A549 (cell line): ENCODE measurements around the gene MCTP2. TPM values are rescaled to one million over a fixed set of nuclear protein-coding genes. Genes with fewer than 3 reads are reported as not detected.

ENCODE experiments used
- ATAC-seq, 2 experiments: fragments of 200-7000 bp in 1 of 2; fragments of >200 bp in 1 of 2; cut with Nextera tagmentation in 1 of 2; cut with Tn5 transposase in 1 of 2; 3 replicates each; pipeline versions ENCODE4 v1.8.0 to v1.9.1; 2018 to 2020; ENCODE audit warnings: mild to moderate bottlenecking in 1 of 2, moderate library complexity in 1 of 2
- CTCF ChIA-PET: fragments of 300-600 bp; sonication (Branson Sonifier 250); formaldehyde crosslinking; extraction: SDS; loops from one replicate; lab custom pipeline; 2021; ENCODE audit warnings: antibody characterized with exemption, inconsistent platforms; lab: Yijun Ruan, JAX
- POLR2A ChIA-PET: fragments of 350-600 bp; formaldehyde crosslinking; extraction: SDS; loops from one replicate; lab custom pipeline; 2021; ENCODE audit warnings: antibody characterized with exemption, inconsistent platforms; lab: Yijun Ruan, JAX
- DNase-seq, 2 experiments: peaks; one replicate each; pipeline versions ENCODE4 v3.0.0 to v3.0.0-alpha.2; 2011 to 2016; ENCODE audit warnings: low read depth in 1 of 2, low spot score in 1 of 2
- FAIRE-seq: peaks from 2 replicates; lab custom pipeline; 2011; peaks lifted over from hg19 to GRCh38; lab: Jason Lieb, UNC
- H3K27ac ChIP-seq, 2 experiments: fragments of >200 bp; sonication (Bioruptor Twin); formaldehyde crosslinking; 3 replicates each; pipeline ENCODE4 v1.5.1; 2016 to 2017
- H3K4me1 ChIP-seq: fragments of >200 bp; sonication (Bioruptor Twin); formaldehyde crosslinking; 3 replicates; pipeline ENCODE4 v1.6.1; 2016
- H3K4me2 ChIP-seq: fragments of >200 bp; sonication (Bioruptor Twin); formaldehyde crosslinking; 3 replicates; pipeline ENCODE4 v1.6.1; 2016
- H3K4me3 ChIP-seq: fragments of >200 bp; sonication (Bioruptor Twin); formaldehyde crosslinking; 3 replicates; pipeline ENCODE4 v1.5.1; 2016
- H3K9me3 ChIP-seq: fragments of >200 bp; sonication (Bioruptor Twin); formaldehyde crosslinking; 3 replicates; pipeline ENCODE4 v1.6.1; 2016
- BCL3 ChIP-seq: fragments of >200 bp; sonication (Bioruptor Twin); formaldehyde crosslinking; IDR thresholded peaks from 3 replicates; pipeline ENCODE4 v1.6.1; 2016
- BHLHE40 ChIP-seq: IDR thresholded peaks from 2 replicates; pipeline ENCODE4 v1.6.1; 2012; ENCODE audit warnings: low read depth, low read length, inconsistent platforms
- EHF ChIP-seq: fragments of 250-450 bp; sonication (Bioruptor Pico); IDR thresholded peaks from 2 replicates; pipeline ENCODE4 v1.5.0; 2020; ENCODE audit warnings: mild to moderate bottlenecking
- EHMT2 ChIP-seq: fragments of 200-600 bp; sonication (generic); IDR thresholded peaks from 2 replicates; pipeline ENCODE4 v1.6.1; 2016; ENCODE audit warnings: antibody characterized with exemption, low read depth, mild to moderate bottlenecking, moderate library complexity
- FOSL2 ChIP-seq, 2 experiments: fragments of 450-650 bp in 1 of 2; fragments of >200 bp in 1 of 2; sonication (Bioruptor Twin) in 1 of 2; formaldehyde crosslinking; IDR thresholded peaks; 2 replicates each; pipeline versions ENCODE4 v1.5.0 to v1.6.1; 2016 to 2020; ENCODE audit warnings: mild to moderate bottlenecking in 1 of 2, moderate library complexity in 1 of 2
- HDAC2 ChIP-seq: fragments of 200-600 bp; sonication (generic); IDR thresholded peaks from 2 replicates; pipeline ENCODE4 v1.6.1; 2016
- HEYL ChIP-seq: fragments of 250-450 bp; sonication (Bioruptor Pico); IDR thresholded peaks from 2 replicates; pipeline ENCODE4 v1.8.0; 2021; ENCODE audit warnings: mild to moderate bottlenecking, moderate library complexity
- HMGXB4 ChIP-seq: fragments of 250-450 bp; sonication (Bioruptor Pico); IDR thresholded peaks from 2 replicates; pipeline ENCODE4 v1.5.0; 2021; ENCODE audit warnings: mild to moderate bottlenecking, moderate library complexity, borderline replicate concordance
- HOXA7 ChIP-seq: fragments of 250-450 bp; sonication (Bioruptor Pico); IDR thresholded peaks from 2 replicates; pipeline ENCODE4 v1.5.0; 2020; ENCODE audit warnings: mild to moderate bottlenecking, moderate library complexity
- MAFK ChIP-seq: fragments of 450-650 bp; IDR thresholded peaks from 2 replicates; pipeline ENCODE4 v1.6.1; 2014; ENCODE audit not compliant: partially characterized antibody
- MAZ ChIP-seq: fragments of 150-350 bp; IDR thresholded peaks from 2 replicates; pipeline ENCODE4 v1.6.1; 2014; ENCODE audit warnings: antibody characterized with exemption, low read depth, low read length, borderline replicate concordance
- NPAS2 ChIP-seq: fragments of 250-450 bp; sonication (Bioruptor Pico); IDR thresholded peaks from 2 replicates; pipeline ENCODE4 v1.8.0; 2022; ENCODE audit warnings: mild to moderate bottlenecking, moderate library complexity, borderline replicate concordance
- NR3C1 ChIP-seq: fragments of >200 bp; sonication (Bioruptor Twin); formaldehyde crosslinking; IDR thresholded peaks from 3 replicates; pipeline ENCODE4 v1.6.1; 2017
- POLR2AphosphoS2 ChIP-seq: conservative IDR thresholded peaks from 2 replicates; pipeline ENCODE4 v1.6.1; 2012; ENCODE audit warnings: low read length, improper control_type of control experiment, inconsistent platforms
- RAD21 ChIP-seq, 2 experiments: fragments of >200 bp in 1 of 2; sonication (Bioruptor Twin) in 1 of 2; formaldehyde crosslinking in 1 of 2; IDR thresholded peaks in 1 of 2; conservative IDR thresholded peaks in 1 of 2; 2 replicates in 1 of 2; 3 replicates in 1 of 2; pipeline ENCODE4 v1.6.1; 2012 to 2018; ENCODE audit warnings: inconsistent platforms in 1 of 2
- RARB ChIP-seq: fragments of 250-450 bp; sonication (Bioruptor Pico); IDR thresholded peaks from 2 replicates; pipeline ENCODE4 v1.8.0; 2021; ENCODE audit warnings: mild to moderate bottlenecking, moderate library complexity
- RFX5 ChIP-seq: fragments of 450-650 bp; IDR thresholded peaks from 2 replicates; pipeline ENCODE4 v1.7.1; 2014; ENCODE audit warnings: antibody characterized with exemption, mild to moderate bottlenecking, moderate library complexity
- ZC3H11A ChIP-seq: fragments of 450-650 bp; IDR thresholded peaks from 2 replicates; pipeline ENCODE4 v1.6.1; 2014; ENCODE audit warnings: antibody characterized with exemption, mild to moderate bottlenecking
- ZSCAN20 ChIP-seq: fragments of 250-450 bp; sonication (Bioruptor Pico); IDR thresholded peaks from 2 replicates; pipeline ENCODE4 v1.8.0; 2022; ENCODE audit warnings: mild to moderate bottlenecking, moderate library complexity
- WGBS: methylation state at CpG from one replicate; pipeline ENCODE4 v1.1.6; 2017; ENCODE audit errors: missing lambda C conversion rate; 5-methylcytosine and 5-hydroxymethylcytosine counted together
- polyA plus RNA-seq, 4 experiments: library from polyadenylated mRNA; depleted of rRNA in 3 of 4; stranded (reverse); fragments of >200 nt; fragmentation: RNase III in 1 of 4; extraction: RNeasy Plus Mini Kit Qiagen cat#74134 plus additional on column Dnase treatment in 1 of 4; gene quantifications; 2 replicates in 3 of 4; 3 replicates in 1 of 4; pipeline ENCODE4 v1.2.3, GENCODE V29; 2011 to 2017
- TF ChIP-seq, protein P1 (sequence below): fragments of 150-350 bp; IDR thresholded peaks from 2 replicates; pipeline ENCODE4 v1.6.1; 2014; ENCODE audit warnings: low read depth, mild to moderate bottlenecking, low read length
- TF ChIP-seq, protein P2 (sequence below): IDR thresholded peaks from 2 replicates; pipeline ENCODE4 v1.6.1; 2012; ENCODE audit warnings: low read depth, borderline replicate concordance
- TF ChIP-seq, protein P3 (sequence below): fragments of 200-600 bp; sonication (generic); IDR thresholded peaks from 2 replicates; pipeline ENCODE4 v1.6.1; 2016; ENCODE audit warnings: antibody characterized with exemption, mild to moderate bottlenecking, moderate library complexity

MCTP2 gene
- polyA plus RNA-seq, 2 of the 4 experiments (the other 2 are of a cell fraction) = not detected

DNA sequence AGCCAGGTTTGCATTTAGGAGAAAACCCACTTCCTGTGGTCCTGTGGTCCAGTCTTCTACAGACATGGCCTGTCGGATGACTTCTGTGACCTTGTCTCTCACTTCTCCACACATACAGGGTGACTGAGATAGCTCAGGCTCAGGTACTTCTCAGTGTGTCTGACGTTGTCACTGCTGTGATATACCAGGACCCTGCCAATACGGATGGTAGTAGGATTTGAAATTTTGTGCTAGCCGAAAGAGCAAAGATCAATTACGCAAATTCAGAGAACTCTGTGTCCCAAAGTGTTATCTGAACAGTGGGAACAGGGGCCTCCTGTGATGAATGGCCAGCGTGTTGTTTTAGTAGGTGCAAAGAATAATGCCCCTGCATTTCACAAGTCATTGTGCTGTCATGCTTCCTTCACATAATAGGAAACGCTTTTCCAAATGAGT, 128.9 kb downstream of the MCTP2 start:
- Histone ChIP-seq H3K27ac (no peak overlapping the region), H3K9me3 (no peaks in the 10 kb centered on the region), H3K4me1 (no peaks in the 10 kb centered on the region), H3K4me3 (no peak overlapping the region), H3K4me2 (no peak overlapping the region)
- DNase-seq (no peak), FAIRE-seq (no peak), ATAC-seq (no peak)
- TF ChIP-seq BCL3 (no peak), RFX5 (no peak)
- ChIA-PET CTCF (interaction anchor here (0.6 to 1.8 kb wide), 2 partner anchors 9 to 352 kb away, joined by 4 read pairs; no protein-coding TSS in a partner anchor), POLR2A (no interaction called here)
- 24% methylated on average over 7 of the region's 7 CpGs for WGBS

DNA sequence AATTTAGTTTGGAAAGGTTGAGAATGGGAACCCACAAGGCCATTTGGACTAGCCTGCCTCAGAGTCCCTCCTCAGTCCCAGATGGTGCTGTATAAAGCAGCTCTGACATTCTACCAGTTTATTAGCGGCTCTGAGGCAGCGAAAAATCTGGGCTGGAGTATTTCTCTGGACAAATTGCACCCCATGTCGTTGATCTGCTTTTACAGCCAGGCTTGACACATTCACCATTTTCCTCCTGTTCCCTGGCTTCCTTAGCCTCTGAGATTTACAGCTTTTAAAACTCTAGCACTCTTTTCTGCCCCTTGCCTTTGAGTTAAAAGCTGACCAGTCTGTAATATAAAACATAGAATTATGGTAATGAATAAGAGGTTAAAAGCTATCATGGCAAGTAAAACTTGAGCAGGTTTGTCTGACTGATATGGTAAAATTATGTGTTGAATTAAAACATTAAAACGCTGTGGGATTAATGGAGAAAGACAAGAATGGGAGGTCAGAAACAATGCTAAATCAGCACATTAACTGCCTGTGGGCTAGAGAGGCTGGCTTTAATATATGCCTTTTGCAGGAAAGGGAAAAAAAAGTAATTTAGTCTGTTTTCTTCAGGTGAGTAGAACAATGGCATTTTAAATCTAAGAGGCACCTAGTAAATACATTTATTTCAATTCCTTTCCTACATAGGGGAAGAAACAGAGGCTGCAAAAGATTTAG, 131.2 kb downstream of the MCTP2 start:
- WGBS = 2% methylated on average over 4 of the region's 4 CpGs
- CTCF ChIA-PET = no interaction called here
- ATAC-seq (no peak), FAIRE-seq (no peak), DNase-seq (no peak)
- no peak overlapping the region for H3K4me3 ChIP-seq
- no peak overlapping the region for H3K27ac ChIP-seq
- POLR2A ChIA-PET = no interaction called here
- TF ChIP-seq MAFK (peak; percentile 31), NR3C1 (no peak), HEYL (CRISPR knock-in tag) (no peak)
- TF ChIP-seq, protein P1, sequence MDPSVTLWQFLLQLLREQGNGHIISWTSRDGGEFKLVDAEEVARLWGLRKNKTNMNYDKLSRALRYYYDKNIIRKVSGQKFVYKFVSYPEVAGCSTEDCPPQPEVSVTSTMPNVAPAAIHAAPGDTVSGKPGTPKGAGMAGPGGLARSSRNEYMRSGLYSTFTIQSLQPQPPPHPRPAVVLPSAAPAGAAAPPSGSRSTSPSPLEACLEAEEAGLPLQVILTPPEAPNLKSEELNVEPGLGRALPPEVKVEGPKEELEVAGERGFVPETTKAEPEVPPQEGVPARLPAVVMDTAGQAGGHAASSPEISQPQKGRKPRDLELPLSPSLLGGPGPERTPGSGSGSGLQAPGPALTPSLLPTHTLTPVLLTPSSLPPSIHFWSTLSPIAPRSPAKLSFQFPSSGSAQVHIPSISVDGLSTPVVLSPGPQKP = no peak
- H3K4me2 ChIP-seq = no peak overlapping the region
- H3K4me1 ChIP-seq = no peaks in the 10 kb centered on the region
- H3K9me3 ChIP-seq = no peaks in the 10 kb centered on the region

DNA sequence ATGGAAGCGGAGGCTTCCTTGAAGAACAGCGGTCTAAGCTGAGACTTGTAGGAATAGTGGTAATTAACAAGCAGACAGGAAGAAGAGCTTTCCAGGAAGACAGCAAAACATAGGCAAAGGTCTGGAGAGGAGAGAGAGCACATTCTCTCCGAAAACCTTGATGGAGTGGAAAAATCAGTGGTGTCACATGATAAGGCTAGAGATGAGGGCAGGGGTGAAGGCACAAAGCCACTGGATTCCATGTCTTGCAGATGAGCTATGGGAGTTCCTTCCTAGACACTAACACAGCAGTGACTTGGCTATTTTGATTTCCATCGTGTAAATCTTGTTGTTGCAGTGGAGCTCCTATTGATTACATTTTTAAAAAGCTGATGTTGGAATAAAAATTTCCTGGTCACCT, 132.0 kb downstream of the MCTP2 start:
- WGBS = 18% methylated on average over 4 of the region's 4 CpGs
- no peak for ATAC-seq
- H3K9me3 ChIP-seq = no peaks in the 10 kb centered on the region
- POLR2A ChIA-PET = no interaction called here
- CTCF ChIA-PET = interaction anchor here (1.1 kb wide), 1 partner anchor 12 kb away, joined by 3 read pairs; no protein-coding TSS in a partner anchor
- TF ChIP-seq ZC3H11A (no peak), FOSL2 (IDR thresholded peaks at IDR 0.05) (no peak), FOSL2 (CRISPR knock-in tag; IDR thresholded peaks at IDR 0.05) (no peak), MAZ (no peak), HMGXB4 (CRISPR knock-in tag) (no peak), RFX5 (no peak), POLR2AphosphoS2 (no peak), NPAS2 (no peak), RARB (CRISPR knock-in tag) (no peak), EHF (CRISPR knock-in tag) (no peak), BHLHE40 (no peak), HDAC2 (no peak), HOXA7 (CRISPR knock-in tag) (no peak), RAD21 (conservative IDR thresholded peaks at IDR 0.05 in 1 of 2, IDR thresholded peaks at IDR 0.05 in 1 of 2) (no peak), ZSCAN20 (CRISPR knock-in tag) (no peak), EHMT2 (no peak)
- TF ChIP-seq, protein P2, sequence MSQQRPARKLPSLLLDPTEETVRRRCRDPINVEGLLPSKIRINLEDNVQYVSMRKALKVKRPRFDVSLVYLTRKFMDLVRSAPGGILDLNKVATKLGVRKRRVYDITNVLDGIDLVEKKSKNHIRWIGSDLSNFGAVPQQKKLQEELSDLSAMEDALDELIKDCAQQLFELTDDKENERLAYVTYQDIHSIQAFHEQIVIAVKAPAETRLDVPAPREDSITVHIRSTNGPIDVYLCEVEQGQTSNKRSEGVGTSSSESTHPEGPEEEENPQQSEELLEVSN = no peak
- TF ChIP-seq, protein P1 = no peak
- TF ChIP-seq, protein P3, sequence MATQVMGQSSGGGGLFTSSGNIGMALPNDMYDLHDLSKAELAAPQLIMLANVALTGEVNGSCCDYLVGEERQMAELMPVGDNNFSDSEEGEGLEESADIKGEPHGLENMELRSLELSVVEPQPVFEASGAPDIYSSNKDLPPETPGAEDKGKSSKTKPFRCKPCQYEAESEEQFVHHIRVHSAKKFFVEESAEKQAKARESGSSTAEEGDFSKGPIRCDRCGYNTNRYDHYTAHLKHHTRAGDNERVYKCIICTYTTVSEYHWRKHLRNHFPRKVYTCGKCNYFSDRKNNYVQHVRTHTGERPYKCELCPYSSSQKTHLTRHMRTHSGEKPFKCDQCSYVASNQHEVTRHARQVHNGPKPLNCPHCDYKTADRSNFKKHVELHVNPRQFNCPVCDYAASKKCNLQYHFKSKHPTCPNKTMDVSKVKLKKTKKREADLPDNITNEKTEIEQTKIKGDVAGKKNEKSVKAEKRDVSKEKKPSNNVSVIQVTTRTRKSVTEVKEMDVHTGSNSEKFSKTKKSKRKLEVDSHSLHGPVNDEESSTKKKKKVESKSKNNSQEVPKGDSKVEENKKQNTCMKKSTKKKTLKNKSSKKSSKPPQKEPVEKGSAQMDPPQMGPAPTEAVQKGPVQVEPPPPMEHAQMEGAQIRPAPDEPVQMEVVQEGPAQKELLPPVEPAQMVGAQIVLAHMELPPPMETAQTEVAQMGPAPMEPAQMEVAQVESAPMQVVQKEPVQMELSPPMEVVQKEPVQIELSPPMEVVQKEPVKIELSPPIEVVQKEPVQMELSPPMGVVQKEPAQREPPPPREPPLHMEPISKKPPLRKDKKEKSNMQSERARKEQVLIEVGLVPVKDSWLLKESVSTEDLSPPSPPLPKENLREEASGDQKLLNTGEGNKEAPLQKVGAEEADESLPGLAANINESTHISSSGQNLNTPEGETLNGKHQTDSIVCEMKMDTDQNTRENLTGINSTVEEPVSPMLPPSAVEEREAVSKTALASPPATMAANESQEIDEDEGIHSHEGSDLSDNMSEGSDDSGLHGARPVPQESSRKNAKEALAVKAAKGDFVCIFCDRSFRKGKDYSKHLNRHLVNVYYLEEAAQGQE = no peak
- no peaks in the 10 kb centered on the region for H3K4me1 ChIP-seq
- no peak for FAIRE-seq
- H3K4me3 ChIP-seq = no peak overlapping the region
- no peak for DNase-seq
- H3K27ac ChIP-seq = no peak overlapping the region
- no peak overlapping the region for H3K4me2 ChIP-seq
